Measurements from ENCODE around the gene PHLPP1. TPM values are rescaled to one million over a fixed set of nuclear protein-coding genes. Genes with fewer than 3 reads are reported as not detected.

The PHLPP1 gene
- total RNA-seq, 2 donors from 2014 or later = 8.6 to 20.8 TPM

GRCh38 chr18:62850619-62851306 lies 135.4 kb downstream of the PHLPP1 start:
- intact Hi-C loops (cut with DNase I) = no loop called here

GRCh38 chr18:62852851-62853250 lies 137.5 kb downstream of the PHLPP1 start:
- Histone ChIP-seq H3K4me3 (no peak overlapping the region), H3K36me3 (replicated peaks in 1 of 2; ENCODE audit: insufficient read depth in 1 of 2, low read depth in 2 of 2) (no peaks in the 10 kb centered on the region), H3K27me3 (no peaks in the 10 kb centered on the region), H3K27ac (no peak overlapping the region), H3K9me3 (no peaks in the 10 kb centered on the region), H3K4me1 (peaks cover 6% of the 10 kb centered on the region)
- no peak for DNase-seq
- no peak for ATAC-seq
- 64 to 72% methylated on average over 2 of the region's 2 CpGs for WGBS, 2 donors
- intact Hi-C loops (cut with DNase I) = no loop called here
- TF ChIP-seq, protein P1, sequence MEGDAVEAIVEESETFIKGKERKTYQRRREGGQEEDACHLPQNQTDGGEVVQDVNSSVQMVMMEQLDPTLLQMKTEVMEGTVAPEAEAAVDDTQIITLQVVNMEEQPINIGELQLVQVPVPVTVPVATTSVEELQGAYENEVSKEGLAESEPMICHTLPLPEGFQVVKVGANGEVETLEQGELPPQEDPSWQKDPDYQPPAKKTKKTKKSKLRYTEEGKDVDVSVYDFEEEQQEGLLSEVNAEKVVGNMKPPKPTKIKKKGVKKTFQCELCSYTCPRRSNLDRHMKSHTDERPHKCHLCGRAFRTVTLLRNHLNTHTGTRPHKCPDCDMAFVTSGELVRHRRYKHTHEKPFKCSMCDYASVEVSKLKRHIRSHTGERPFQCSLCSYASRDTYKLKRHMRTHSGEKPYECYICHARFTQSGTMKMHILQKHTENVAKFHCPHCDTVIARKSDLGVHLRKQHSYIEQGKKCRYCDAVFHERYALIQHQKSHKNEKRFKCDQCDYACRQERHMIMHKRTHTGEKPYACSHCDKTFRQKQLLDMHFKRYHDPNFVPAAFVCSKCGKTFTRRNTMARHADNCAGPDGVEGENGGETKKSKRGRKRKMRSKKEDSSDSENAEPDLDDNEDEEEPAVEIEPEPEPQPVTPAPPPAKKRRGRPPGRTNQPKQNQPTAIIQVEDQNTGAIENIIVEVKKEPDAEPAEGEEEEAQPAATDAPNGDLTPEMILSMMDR (IDR thresholded peaks at IDR 0.05) = no peak
- TF ChIP-seq POLR2A (IDR thresholded peaks at IDR 0.05) = no peak

More at GRCh38 chr18:62850619-62851306, 135.4 kb downstream of the PHLPP1 start:
- no peaks in the 10 kb centered on the region for H3K27me3 ChIP-seq
- H3K4me1 ChIP-seq = peaks cover 6% of the 10 kb centered on the region
- TF ChIP-seq, protein P1 (IDR thresholded peaks at IDR 0.05) = no peak
- TF ChIP-seq POLR2A (IDR thresholded peaks at IDR 0.05) = no peak
- no peak overlapping the region for H3K27ac ChIP-seq
- no peak overlapping the region for H3K4me3 ChIP-seq
- ATAC-seq (no peak), DNase-seq (no peak)
- H3K9me3 ChIP-seq = no peaks in the 10 kb centered on the region
- 81 to 90% methylated on average over 7 of the region's 7 CpGs for WGBS, 2 donors
- H3K36me3 ChIP-seq (replicated peaks in 1 of 2; ENCODE audit: insufficient read depth in 1 of 2, low read depth in 2 of 2) = no peaks in the 10 kb centered on the region

DNA sequence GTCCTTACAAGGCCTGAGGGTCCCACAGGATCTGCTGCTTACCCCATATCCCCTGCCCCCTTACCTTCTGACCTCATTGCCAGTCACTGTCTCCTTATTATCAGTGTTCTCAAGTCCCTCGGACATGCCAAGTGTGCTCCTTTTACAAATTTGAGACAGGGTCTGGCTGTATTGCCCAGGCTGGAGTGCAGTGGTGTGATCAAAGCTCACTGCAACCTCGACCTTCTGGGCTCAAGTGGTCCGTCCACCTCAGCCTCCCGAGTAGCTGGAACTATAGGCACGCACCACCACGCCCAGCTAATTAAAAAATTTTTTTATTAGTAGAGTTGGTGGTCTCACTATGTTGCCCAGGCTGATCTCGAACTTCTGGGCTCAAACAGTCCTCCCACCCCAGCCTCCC lies 141.0 kb downstream of the PHLPP1 start:
- 82 to 95% methylated on average over 7 of the region's 7 CpGs for whole genome bisulfite sequencing, 2 donors
- Histone ChIP-seq H3K4me3 (no peak overlapping the region), H3K27ac (no peak overlapping the region)

DNA sequence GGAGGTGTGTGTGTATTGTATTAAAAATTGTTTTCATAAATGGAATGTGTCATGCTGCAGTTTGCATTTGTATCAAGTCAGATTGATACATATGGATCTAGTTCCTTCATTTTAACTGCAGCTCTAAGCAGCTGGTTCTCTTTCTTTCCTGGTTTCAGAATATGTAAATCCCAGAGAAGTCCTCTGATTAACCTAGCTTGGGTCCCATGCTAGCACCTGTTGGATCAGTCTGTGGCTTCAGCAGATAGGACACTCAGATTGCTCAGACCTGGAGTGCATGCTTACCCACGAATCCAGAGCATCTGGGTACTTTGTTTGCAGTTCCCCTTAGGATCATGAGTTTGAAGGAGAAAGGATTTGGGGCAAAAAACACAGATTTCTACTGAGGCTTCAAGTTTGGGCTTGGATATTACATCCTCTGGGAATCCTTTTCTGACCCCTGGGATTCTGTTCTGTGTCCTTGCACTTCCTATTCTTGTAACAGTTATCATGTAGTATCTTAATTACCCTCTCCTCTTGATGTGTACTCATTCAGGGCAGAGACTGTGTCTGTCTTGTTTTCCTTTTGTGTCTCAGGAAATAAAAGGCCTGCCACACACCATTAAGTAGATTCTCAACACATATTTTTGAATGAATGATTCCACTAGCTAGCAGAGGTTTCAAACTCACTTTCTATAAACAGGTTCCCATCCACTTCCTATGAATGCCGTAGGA lies 142.1 kb downstream of the PHLPP1 start:
- H3K4me1 ChIP-seq = peaks cover 18% of the 10 kb centered on the region
- no peaks in the 10 kb centered on the region for H3K27me3 ChIP-seq
- TF ChIP-seq, protein P1 (IDR thresholded peaks at IDR 0.05) = no peak
- no peak for TF ChIP-seq POLR2A (IDR thresholded peaks at IDR 0.05)
- intact Hi-C loops (cut with DNase I) = no loop called here
- H3K4me3 ChIP-seq = no peak overlapping the region
- no peaks in the 10 kb centered on the region for H3K9me3 ChIP-seq
- no peaks in the 10 kb centered on the region for H3K36me3 ChIP-seq (replicated peaks in 1 of 2; ENCODE audit: insufficient read depth in 1 of 2, low read depth in 2 of 2)
- no peak overlapping the region for H3K27ac ChIP-seq
- ATAC-seq (no peak), DNase-seq (no peak)
- 68 to 79% methylated on average over 2 of the region's 2 CpGs for WGBS, 2 donors

More for the DNA sequence above, 141.0 kb downstream of the PHLPP1 start:
- Histone ChIP-seq H3K4me1 (peaks cover 18% of the 10 kb centered on the region), H3K9me3 (no peaks in the 10 kb centered on the region), H3K27me3 (no peaks in the 10 kb centered on the region), H3K36me3 (replicated peaks in 1 of 2; ENCODE audit: insufficient read depth in 1 of 2, low read depth in 2 of 2) (no peaks in the 10 kb centered on the region)
- DNase-seq = no peak
- no peak for ATAC-seq
- intact Hi-C loops (cut with DNase I) = no loop called here
- TF ChIP-seq, protein P1 (IDR thresholded peaks at IDR 0.05) = no peak
- no peak for TF ChIP-seq POLR2A (IDR thresholded peaks at IDR 0.05)
